Testis (tissue), 2 donors: ENCODE measurements around the gene ATP5MC2.

ENCODE experiments used
- POLR2A ChIP-seq: fragments of 450-650 bp; IDR thresholded peaks from one replicate; pipeline ENCODE4 v1.6.1; 2017; ENCODE audit warnings: antibody characterized with exemption, mild to moderate bottlenecking, moderate library complexity
- TF ChIP-seq, protein P1 (sequence below), 3 experiments: fragments of 450-650 bp in 2 of 3; fragments of 200-600 bp in 1 of 3; sonication (generic) in 1 of 3; IDR thresholded peaks; one replicate each; pipeline ENCODE4 v1.5.1; 2016 to 2019; ENCODE audit warnings: antibody characterized with exemption in 3 of 3, mild to moderate bottlenecking in 2 of 3, moderate library complexity in 1 of 3

DNA sequence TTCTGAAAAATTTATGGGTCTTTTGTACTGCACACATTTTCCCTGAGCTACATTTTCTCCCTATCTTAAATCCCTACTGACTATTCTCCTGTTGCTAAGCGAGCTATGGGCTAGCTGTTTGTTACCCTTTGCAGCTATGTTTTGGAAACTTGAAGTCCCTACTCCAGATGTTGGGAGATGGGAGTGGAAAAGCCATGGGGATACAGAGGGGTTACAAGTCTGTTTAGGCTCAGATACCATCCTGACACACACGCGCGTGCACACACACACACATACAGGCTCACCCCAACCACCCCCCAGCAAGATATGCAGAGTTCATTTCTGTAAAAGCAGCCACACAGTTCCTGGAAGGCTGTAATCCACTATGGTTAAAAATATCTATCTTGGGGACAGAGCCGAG lies 15.8 kb downstream of the ATP5MC2 start:
- no peak for TF ChIP-seq POLR2A
- TF ChIP-seq, protein P1, sequence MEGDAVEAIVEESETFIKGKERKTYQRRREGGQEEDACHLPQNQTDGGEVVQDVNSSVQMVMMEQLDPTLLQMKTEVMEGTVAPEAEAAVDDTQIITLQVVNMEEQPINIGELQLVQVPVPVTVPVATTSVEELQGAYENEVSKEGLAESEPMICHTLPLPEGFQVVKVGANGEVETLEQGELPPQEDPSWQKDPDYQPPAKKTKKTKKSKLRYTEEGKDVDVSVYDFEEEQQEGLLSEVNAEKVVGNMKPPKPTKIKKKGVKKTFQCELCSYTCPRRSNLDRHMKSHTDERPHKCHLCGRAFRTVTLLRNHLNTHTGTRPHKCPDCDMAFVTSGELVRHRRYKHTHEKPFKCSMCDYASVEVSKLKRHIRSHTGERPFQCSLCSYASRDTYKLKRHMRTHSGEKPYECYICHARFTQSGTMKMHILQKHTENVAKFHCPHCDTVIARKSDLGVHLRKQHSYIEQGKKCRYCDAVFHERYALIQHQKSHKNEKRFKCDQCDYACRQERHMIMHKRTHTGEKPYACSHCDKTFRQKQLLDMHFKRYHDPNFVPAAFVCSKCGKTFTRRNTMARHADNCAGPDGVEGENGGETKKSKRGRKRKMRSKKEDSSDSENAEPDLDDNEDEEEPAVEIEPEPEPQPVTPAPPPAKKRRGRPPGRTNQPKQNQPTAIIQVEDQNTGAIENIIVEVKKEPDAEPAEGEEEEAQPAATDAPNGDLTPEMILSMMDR (IDR thresholded peaks at IDR 0.05), result no peak
